Fibroblast of lung (primary cell): ENCODE measurements around the gene ISLR2.

Experiments used
- CTCF ChIP-seq, 2 donors: IDR thresholded peaks in 1 of 2; conservative IDR thresholded peaks in 1 of 2; 1 replicate in 1 of 2; 2 replicates in 1 of 2; pipeline ENCODE4 v1.5.1; 2011 to 2012; ENCODE audit warnings: low read length in 2 of 2, control low read depth in 1 of 2, inconsistent platforms in 1 of 2, low read depth in 1 of 2, mild to moderate bottlenecking in 1 of 2
- EZH2 ChIP-seq: IDR thresholded peaks from 2 replicates; pipeline ENCODE4 v1.5.1; 2012; ENCODE audit warnings: low read length, control low read depth, mild to moderate bottlenecking; ENCODE audit errors: missing control alignments

- TF ChIP-seq CTCF (conservative IDR thresholded peaks at IDR 0.05 in 1 of 2, IDR thresholded peaks at IDR 0.05 in 1 of 2; ENCODE audit: low read depth in 1 of 2, low read length in 2 of 2) (no peak), EZH2 (no peak)
Observed at GRCh38 chr15:74121858-74122257, 8.5 kb upstream of the ISLR2 start.
